Stimulated activated CD8-positive, alpha-beta memory T cell treated with anti-CD3 and anti-CD28 coated beads, Interleukin-7, amount 100 ng/mL, for 1 hour (primary cell): ENCODE results near the gene PSMB7.

Experiments
- DNase-seq, 2 donors: peaks; one replicate each; pipeline ENCODE4 v3.0.0-alpha.2; 2020; ENCODE audit warnings: low read depth in 2 of 2

The PSMB7 gene

DNA sequence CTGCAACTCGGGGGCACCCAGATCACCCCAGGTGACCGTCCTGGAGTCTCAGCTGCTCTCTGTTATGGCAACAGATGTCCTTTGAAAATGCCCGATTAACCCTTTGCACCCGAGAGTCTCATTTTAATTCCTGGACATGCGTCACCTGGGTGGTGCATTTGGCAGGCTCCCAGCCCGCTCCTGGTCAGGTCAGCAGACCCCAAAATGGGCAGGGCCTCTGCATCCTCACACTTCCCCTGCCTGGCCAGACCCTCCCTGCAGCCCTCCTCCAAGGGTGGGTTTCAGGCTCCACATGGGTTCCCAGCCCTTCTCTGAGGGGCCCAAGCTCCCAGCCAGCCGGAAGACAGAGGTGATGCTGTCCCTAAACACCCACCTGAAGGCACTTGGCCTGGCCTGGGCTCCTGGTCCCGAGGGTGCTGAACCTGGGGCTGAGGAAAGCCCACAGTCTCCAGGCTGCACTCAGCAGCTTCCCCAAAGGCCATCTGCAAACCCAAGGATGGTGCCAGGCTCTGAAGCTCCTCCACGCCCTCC lies 69.4 kb downstream of the PSMB7 start:
- no peak for DNase-seq

DNA sequence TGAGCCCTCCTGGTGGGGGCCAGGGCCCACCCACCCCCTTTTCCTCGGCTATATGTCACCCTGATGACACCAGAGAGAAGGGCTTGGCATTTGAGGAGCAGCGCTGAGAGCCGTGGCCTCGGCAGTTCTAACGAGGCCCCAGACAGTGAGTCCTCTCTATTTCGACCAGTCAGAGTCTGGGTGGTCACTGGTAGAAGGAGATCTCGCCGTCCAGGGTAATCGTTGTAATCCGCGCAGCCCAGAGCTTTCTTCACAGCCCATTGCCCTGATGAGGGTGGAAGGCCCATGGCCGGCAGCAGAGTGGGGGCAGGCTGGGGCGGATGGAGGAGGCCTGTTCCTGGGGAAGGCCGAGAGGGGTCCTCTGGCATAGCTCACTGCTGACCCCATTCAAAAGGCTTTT lies 70.2 kb downstream of the PSMB7 start:
- no peak for DNase-seq

DNA sequence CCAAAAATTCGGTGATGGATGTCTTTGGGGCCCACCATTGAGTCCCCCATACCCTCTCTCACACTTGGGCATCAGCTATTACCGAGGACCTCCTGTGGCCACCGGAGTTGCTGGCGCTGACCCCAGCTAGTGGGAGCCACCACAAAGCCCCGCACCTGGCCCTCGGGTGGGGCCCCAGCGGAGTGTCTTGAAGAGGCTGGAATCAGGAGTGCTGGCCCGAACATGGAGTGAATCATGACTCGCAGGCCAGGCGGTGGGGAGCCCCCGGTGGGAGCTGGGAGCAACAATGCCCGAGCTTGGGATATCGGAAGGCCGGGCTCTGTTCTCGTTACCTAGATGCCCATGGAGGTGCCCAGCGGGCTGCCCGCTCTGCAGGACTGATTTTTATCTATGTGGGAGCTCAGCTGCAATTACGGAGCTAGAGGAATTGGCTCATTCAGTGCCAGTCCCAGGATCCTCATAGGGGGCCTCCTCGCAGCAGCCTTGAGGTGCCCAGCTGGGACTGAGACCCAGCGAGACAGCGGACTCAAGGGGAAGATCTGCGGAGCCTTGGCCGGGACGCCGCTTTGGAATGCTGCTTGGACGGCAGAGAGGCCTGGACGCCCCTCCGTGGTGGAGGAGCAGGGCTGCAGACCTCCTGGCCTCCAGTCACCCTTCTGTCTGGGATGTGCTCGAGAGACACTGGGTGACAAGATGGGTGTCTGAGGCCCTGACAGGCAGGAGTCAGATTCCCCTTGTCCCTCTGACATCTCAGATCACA lies 70.8 kb downstream of the PSMB7 start:
- DNase-seq: no peak

DNA sequence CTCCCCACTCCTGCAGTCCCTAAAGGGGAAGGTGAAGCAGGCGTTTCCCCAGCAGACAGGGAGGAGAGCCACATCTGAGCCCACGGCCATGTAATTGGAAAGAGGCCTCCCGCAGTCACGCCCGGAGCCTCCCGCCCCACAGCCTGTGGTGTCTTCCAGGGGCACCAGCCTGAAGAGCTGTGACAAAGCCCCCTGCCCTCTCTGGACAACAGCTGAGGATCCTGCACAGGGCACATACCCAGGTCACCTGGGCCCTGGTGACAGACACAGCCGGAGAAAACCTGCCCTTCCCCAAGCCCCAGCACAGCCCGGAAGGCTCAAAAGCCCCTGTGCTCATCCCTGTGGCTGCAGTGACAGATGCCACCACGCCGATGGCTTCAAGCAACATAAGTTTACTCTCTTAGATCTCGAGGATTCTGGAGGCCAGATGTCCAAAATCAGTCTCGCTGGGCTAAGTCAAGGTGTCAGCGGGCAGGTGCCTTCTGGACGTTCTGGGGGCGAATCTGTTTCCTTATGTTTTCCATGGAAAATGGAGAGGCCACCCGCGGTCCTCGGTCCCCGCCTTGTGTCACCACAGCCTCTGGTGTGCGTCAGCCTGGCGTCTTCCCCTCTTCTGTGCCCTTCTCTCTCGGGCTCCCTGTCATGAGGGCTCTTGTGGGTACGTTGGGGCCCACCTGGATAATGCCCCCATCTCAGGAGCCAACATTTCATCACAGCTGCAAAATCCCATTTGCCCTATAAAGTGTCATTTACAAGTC lies 71.5 kb downstream of the PSMB7 start:
- DNase-seq: no peak

DNA sequence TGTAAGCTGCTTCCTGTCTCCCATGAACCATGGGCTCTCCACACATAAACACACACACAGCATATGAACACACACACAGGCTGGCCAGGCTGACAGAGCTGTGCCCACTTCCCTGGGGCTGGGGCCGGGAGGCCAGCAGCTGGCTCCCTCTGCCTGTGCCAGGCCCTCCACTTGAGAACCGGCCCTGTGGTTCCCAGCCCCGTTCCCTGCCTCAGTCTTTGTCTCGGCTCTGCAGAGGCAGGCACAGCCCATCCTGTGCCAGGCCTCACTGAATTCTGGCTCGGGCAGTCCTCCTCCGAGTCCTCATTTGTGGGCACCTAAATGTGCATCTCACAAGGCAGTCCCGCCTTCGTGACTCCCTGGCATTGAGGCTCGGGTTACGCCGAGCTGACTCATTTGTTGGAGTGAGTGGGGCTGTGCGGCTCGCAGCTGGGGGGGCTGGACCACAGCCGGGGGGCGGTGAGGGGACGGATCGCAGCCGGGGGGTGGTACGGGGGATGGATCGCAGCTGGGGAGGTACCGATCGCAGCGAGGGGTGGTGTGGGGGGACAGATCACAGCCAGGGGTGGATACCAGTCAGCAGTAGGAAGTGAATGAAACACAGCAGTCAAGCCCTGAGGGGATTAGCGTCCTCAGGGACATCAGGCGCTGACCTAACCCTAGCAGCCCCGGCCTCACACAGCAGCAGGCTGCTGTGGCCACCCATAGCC lies 72.3 kb downstream of the PSMB7 start:
- DNase-seq: no peak

DNA sequence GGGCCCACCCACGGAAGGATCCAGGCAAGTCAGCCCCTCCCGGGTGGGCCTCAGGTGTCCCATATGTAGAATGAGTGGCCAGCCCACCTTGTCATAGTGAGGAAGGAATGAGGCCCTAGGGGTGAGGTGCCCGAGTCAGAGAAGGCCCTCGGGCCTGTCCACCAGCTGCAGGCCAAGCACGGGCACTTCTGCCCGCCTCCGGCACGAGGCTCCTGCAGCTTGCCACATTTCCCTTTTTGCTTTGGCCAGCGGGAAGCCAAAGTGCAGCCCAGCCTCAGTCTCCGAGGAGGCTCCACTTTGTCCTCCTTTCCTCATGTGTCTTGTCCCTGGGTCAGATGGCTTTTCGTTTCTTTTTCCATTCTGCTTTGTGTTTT lies 72.9 kb downstream of the PSMB7 start:
- no peak for DNase-seq

DNA sequence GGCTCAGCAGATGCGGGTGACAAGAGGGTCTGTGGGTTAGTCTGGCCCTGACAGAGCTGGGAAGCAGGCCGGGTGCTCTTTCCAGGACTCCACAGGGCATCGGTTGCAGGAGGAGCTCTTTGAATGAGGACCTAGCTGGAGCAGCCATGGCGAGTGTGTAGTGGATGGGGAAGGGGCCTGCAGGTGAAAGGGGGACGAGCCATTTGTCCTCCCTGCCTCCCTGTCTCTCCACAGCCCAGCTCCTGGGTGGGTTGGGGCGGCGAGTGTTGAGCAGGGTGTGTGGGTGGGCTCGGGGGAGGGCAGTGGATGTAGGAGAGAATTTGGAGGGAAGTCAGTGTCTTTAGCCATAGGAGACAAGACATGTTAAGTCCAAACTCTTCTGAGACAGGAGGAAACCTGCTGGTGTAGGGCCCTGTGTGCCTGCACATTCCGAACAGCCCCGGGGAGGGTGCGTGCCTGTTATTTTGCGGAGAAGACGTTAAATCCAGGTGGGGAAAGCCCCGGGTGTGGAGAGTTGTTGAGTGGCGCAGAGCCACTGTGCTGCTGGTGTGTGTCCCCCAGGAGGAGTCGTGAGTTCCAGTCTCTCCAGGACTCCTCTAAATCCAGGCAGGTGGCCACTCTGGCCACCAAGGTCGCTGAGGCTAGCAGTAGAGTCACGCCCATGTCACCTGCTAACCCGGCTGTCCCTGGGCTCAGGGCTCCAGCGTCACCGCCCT lies 73.6 kb downstream of the PSMB7 start:
- DNase-seq: no peak

DNA sequence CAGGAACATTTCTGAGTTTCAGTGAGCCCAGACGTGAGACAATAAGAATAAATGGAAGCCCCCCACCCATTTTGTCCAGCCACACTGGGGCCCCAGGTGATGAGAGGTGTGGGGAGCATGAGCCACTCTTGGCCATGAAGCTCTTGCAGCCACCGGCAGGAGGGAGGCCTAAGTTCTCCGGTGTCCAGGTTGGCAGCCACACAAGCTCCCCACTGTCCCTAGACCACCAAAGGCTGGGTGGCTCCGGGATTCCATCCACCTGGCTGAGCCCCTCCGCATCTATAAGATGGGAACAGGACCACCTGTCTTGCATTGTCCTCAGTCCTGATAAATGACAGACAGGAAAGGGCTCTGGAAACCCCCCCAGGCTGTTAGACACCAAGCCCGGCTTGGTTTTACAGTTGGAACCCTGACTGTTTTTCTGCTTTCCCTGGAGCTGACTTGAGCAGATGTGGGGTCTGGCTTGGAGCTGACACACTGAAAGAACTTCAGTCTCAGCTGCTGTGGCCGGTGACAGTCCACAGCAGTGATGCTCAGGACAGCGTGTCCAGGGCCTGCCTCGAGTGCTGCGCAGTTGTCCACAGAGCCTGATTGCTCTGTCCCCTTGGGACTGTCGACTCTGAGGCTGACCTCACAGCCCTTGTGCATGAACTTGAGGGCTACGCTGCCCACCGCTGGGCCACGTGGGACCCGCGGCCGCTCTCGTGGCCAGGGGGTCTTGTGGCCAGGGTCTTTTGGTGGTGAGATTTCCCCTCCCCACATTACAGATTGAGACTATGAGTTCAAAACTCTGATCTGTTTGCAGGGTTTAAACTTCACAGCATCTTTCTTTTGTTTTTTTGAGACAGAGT lies 74.8 kb downstream of the PSMB7 start:
- no peak for DNase-seq

DNA sequence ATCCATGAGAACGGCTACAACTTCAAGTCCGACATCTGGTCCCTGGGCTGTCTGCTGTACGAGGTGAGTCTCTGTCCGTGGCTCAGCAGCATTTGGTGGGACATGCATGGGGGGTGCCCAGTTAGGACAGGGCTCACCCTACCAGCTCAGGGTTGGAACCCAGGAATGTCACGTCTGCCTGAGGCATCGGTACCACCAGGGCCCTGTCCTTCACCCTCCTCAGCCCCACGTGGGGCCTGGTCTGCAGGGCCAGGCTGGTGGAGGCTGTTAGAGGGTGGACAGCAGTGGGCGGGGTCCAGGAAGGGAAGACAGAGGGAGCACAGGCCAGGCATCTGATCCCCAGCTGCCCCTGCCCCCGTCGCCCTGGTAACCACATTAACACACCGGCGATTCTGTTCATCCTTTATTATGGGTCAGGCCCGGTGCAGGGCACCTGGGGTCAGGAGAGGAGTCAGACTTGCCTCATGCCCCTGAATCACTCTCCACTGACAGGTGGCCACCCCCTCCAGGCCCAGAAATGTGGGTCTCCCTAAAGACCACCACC lies 75.6 kb downstream of the PSMB7 start:
- no peak for DNase-seq

DNA sequence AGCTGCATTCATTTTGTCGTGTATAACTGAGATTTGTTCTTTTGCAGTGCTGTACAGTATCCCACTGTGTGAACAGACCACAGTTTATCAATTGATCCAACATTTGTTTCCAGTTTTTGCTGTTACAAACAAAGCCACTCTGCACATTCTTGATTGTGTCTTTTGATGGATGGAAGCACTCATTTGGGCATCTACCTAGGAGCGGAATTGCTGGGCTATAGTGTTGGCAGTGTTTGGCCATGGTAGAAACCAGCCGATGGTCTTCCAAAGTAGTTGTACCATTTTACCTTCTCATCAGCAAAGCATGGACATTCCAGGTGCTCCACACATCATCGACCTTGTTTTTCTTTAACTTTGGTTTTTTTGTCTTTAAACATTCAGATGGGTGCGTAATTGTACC lies 77.7 kb downstream of the PSMB7 start:
- no peak for DNase-seq

DNA sequence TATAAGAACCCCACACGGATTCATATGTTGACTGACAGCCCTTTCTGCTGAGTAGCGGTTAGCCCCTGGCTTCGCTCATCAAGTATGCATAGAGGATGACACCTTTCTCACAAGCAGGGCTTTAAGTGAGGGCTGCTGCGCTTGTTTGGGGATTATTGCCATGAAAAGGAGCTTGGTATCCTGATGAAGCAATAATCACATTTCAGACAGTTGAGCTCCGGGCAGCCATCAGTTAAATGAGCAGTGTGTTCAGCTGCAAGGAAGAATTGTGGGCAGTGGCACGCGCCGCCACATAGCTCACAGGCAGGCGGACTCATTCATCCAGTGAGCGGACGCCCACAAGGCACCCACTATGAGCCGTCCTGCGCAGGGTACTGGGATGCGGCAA lies 79.9 kb downstream of the PSMB7 start:
- DNase-seq: no peak

DNA sequence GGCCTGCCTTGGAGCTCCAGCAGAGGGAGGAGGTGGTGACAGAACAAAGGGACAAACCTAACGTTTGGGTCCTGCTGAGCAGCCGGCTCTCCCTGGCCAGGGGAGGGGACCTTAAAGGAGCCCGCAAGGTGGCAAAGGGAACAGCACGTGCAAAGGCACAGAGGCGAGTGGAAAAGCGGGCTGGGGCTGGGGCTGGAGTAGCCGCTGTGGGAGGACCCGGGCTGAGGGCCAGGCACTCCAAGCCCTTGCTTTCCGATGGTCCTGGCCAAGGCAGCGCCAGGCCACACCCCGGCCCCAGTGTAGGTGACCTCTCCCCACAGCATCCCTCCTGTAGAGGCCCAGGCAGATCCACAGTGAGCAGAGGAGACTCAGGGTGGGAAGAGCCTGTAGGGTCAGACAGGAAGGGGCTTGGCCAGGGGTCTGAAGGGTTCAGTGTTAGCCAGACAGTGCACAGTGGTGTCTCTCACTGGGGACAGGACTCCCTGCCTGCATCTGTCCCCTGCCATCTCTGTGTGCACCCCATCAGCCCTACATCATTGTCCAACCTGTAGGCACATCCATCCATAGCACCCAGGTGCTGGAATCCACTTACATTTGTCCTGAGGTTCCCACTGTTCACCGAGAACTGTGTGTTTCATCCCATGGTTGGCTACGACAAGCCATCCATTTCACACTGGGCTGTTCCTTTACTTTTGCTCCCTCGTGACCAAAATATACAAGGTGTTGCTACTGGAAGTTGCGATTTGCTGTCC lies 80.5 kb downstream of the PSMB7 start:
- no peak for DNase-seq

DNA sequence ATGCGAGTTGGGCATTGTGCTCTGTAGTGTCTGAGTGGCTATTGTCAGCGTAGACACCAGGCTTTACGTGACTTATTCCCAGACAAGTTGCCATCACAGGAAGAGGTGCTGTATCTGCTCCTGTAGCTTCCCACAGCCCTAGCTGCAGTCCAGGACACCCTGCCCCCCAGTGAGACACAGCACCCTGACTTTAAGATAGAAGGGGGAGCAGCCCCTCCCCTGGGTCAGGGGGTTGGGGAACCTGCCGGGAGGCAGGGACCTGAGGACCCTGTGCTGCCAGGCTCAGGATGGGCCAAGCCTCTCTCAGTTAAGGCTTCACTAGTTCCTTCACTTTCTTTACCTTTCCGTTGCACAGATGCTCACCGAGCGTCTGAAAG lies 82.1 kb downstream of the PSMB7 start:
- no peak for DNase-seq

DNA sequence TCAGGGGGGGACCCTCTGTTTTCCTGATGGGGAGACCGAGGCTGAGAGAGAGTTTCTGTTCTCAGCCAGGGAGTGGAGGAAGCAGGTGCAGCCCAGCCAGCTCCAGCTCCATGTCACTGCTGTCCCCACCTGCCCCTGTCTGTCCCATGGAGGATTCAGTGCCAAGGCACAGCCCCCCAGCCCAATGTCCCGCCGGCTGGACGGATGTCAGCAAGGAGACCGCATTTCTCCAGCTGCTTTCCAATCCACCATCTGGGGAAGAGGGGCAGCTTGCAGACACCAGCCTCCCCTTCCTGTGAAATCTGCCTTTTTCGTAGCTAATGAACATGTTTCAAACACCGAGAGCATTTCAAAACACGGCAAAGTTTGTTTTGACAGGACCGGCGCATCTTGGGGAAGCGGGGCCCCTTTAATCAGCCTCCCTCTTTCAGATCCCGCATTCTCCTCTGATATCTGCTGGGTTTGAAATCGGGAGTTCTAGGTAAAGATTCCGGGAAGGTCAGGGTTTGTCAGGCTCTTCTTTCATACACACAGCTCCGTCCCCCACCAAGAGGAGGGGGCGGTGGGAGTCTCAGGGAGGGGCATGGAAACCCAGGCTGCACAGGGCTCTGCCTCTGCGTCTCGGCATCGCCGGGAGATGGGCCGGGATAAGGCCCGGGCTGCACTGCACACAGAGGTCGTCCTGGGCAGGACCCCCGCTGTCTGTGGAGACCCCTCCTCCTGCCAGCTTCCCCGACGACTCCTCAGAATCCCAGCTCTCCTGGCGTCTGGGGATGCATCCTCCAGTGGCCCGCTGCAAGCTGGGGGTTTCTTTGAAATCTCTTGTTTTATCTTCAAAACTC lies 82.7 kb downstream of the PSMB7 start:
- no peak for DNase-seq

DNA sequence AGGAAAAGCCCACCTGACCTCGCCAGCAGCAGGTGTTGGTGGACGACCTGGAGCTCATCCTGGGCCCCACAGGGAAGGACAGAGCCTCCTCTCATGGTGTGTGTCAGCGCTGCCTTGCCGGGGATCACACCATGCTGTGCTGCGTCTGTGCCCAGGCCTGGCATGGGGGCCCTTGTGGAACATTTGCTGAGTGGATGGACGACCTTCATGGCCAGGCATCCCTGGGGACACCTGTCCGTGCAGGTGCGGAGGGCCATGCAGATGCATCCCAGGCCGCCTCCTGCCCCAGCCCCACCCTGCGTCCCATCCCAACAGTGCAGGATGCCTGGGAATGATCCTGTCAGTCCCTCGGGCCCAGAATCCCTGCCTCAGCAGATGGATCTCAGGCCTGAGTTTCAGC lies 83.7 kb downstream of the PSMB7 start:
- no peak for DNase-seq

DNA sequence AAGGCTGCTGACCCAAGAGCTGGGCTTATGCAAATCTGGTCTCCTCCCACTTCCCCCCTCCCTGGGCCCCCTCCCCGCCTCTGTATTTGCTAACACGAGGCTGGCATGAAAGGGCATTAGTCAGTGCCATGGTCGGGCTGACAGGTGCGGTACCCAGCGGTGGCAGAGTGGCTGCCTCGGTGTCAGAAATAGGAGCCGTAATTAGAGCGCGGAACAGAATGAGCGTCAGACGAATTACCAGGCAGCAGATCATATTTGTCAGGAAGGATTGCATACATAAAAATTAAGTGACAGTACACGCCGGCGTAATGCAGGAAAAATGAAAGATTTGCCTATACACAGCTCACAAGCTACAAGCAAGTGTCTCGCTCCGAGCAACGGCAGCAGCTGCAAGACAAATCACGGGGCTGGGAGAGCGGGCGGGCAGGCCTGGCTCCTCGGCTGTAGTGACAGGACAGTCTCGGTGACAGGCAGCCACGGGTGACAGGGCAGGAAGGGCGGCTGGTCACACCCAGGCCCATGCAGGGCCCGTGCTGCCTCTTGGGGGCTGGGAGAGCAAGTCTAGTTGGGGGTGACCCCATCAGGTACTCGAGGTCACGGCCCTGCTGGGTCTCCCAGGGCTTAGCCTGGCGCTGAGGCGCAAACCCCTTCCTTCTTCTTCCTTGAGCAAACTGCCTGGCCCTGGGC lies 85.1 kb downstream of the PSMB7 start:
- DNase-seq: no peak

DNA sequence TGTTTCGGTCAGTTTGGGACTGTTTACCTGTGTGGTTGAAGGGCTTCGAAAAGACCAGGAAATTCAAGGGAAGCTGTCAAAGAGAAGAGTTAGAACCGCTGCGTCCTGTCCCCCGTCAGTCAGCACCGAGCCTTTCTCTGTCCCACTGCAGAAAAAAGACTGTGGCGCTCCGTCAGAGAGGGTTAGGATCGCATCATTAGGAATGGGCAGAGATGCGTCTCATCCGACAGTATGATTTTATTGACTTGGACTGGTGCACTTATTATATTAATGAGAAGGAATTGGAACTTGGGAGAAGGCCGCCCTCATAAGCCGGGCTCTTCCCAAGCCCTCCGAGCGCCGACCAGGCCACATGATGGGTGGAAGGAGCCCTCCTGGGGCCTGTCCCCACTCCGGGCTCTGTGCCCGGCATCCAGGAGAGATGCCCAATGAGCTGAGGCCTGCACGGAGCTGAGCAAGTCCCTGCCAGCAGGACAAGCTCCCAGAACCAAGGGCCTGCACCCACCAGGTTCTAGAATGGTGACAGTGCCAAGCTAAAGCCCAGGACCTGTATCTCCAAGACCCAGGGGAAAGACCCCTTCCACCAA lies 85.9 kb downstream of the PSMB7 start:
- DNase-seq: no peak

DNA sequence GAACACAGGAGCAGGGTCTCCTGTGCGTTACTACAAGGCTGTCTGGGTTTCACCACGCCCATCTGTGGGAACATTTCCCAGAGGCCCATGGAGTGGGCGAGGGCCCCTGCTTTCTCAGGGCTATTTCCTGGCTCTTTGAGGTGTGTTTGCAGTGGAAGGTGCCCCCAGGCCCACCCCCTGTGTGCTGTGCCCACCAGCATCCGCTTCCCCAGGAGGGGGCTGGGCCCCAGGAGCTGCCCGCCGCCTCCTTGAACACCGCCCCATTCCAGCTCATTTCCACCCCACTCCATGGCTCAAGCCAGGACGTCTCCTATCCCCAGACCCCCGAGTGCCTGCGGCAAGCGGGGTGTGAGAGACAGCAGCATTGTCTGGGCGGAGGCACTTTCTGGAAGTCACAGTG lies 87.0 kb downstream of the PSMB7 start:
- no peak for DNase-seq
